H1 (cell line): ENCODE data around the gene FAM170A. TPM values are rescaled to one million over a fixed set of nuclear protein-coding genes. Genes with fewer than 3 reads are reported as not detected.

Experiments used
- CTCF ChIA-PET: fragments of 300-600 bp; sonication (Branson Sonifier 250); formaldehyde crosslinking; loops from one replicate; lab custom pipeline; 2021; ENCODE audit not compliant: partially characterized antibody; lab: Charles Lee
- POLR2A ChIA-PET: fragments of 300-600 bp; sonication (Branson Sonifier 250); formaldehyde crosslinking; loops from one replicate; lab custom pipeline; 2021; ENCODE audit warnings: inconsistent platforms; ENCODE audit not compliant: partially characterized antibody; lab: Charles Lee
- DNase-seq, 2 experiments: peaks; one replicate each; pipeline versions ENCODE4 v3.0.0 to v3.0.0-alpha.2; 2010 to 2022; ENCODE audit warnings: low spot score in 2 of 2, low read depth in 1 of 2, mixed read lengths in 1 of 2
- FAIRE-seq: peaks from 2 replicates; lab custom pipeline; 2011; peaks lifted over from hg19 to GRCh38; lab: Jason Lieb, UNC
- H2AFZ ChIP-seq: 2 replicates; pipeline ENCODE4 v1.8.1; 2012; ENCODE audit warnings: low read length, inconsistent platforms
- H2AK5ac ChIP-seq: 2 replicates; pipeline ENCODE4 v1.6.1; 2013; ENCODE audit warnings: low read depth, low read length
- H2BK120ac ChIP-seq: replicated peaks from 2 replicates; pipeline ENCODE3; 2013; ENCODE audit warnings: low read depth, low read length, inconsistent platforms
- H2BK12ac ChIP-seq: 2 replicates; pipeline ENCODE4 v1.6.1; 2013; ENCODE audit warnings: low read depth, low read length
- H2BK15ac ChIP-seq: 2 replicates; pipeline ENCODE4 v1.6.1; 2013; ENCODE audit warnings: low read length
- H2BK20ac ChIP-seq: 2 replicates; pipeline ENCODE4 v1.6.1; 2013; ENCODE audit warnings: low read length
- H2BK5ac ChIP-seq: 2 replicates; pipeline ENCODE4 v1.6.1; 2013; ENCODE audit warnings: low read depth, low read length
- H3K14ac ChIP-seq: 2 replicates; pipeline ENCODE4 v1.6.1; 2013; ENCODE audit warnings: inconsistent platforms; ENCODE audit not compliant: insufficient read length
- H3K18ac ChIP-seq: 2 replicates; pipeline ENCODE4 v1.6.1; 2013; ENCODE audit warnings: low read length; ENCODE audit errors: extremely low read depth
- H3K23ac ChIP-seq: 2 replicates; pipeline ENCODE4 v1.6.1; 2013; ENCODE audit warnings: inconsistent platforms; ENCODE audit not compliant: insufficient read length
- H3K23me2 ChIP-seq: 2 replicates; pipeline ENCODE4 v1.6.1; 2013; ENCODE audit warnings: low read depth, low read length
- H3K27ac ChIP-seq: 2 replicates; pipeline ENCODE4 v1.6.1; 2011; ENCODE audit warnings: low read depth, low read length, inconsistent platforms
- H3K27me3 ChIP-seq, 4 experiments: replicated peaks in 1 of 4; 1 replicate in 1 of 4; 2 replicates in 3 of 4; pipeline versions ENCODE4 v1.6.1 to v1.8.1; 2011 to 2013; ENCODE audit warnings: low read length in 3 of 4, mild to moderate bottlenecking in 3 of 4, inconsistent platforms in 2 of 4, mixed read lengths in 2 of 4, moderate library complexity in 1 of 4; ENCODE audit not compliant: control insufficient read depth in 3 of 4, insufficient read depth in 3 of 4; ENCODE audit errors: extremely low read depth in 1 of 4
- H3K36me3 ChIP-seq, 4 experiments: 2 replicates each; pipeline versions ENCODE4 v1.6.1 to v1.8.1; 2011 to 2013; ENCODE audit warnings: mild to moderate bottlenecking in 4 of 4, low read length in 3 of 4, moderate library complexity in 2 of 4, control low read depth in 1 of 4, inconsistent platforms in 1 of 4; ENCODE audit not compliant: insufficient read depth in 4 of 4, control insufficient read depth in 2 of 4
- H3K4ac ChIP-seq: replicated peaks from 2 replicates; pipeline ENCODE3; 2013; ENCODE audit warnings: low read length, low read depth, mixed read lengths, inconsistent platforms; ENCODE audit not compliant: insufficient read length
- H3K4me1 ChIP-seq, 4 experiments: replicated peaks in 1 of 4; 1 replicate in 1 of 4; 2 replicates in 3 of 4; pipeline versions ENCODE4 v1.6.1 to v1.8.1; 2011 to 2013; ENCODE audit warnings: low read length in 3 of 4, inconsistent platforms in 2 of 4, mixed read lengths in 1 of 4; ENCODE audit not compliant: insufficient read depth in 4 of 4, control insufficient read depth in 3 of 4
- H3K4me2 ChIP-seq, 2 experiments: 2 replicates each; pipeline versions ENCODE4 v1.6.1 to v1.8.1; 2011 to 2013; ENCODE audit warnings: low read depth in 2 of 2, low read length in 2 of 2, control low read depth in 1 of 2, inconsistent platforms in 1 of 2, mild to moderate bottlenecking in 1 of 2; ENCODE audit not compliant: insufficient read depth in 1 of 2
- H3K4me3 ChIP-seq, 4 experiments: fragments of 200-600, 300-600 bp in 1 of 4; sonication (generic), shearing (Covaris generic), sonication (Bioruptor Twin) in 1 of 4; 2 replicates each; pipeline versions ENCODE4 v1.5.1 to v1.8.1; 2011 to 2016; ENCODE audit warnings: low read length in 4 of 4, low read depth in 3 of 4, control low read depth in 2 of 4, inconsistent platforms in 2 of 4, mild to moderate bottlenecking in 2 of 4, mixed read lengths in 1 of 4, moderate library complexity in 1 of 4; ENCODE audit not compliant: insufficient read depth in 2 of 4; ENCODE audit errors: extremely low read depth in 1 of 4
- H3K56ac ChIP-seq: replicated peaks from 2 replicates; pipeline ENCODE3; 2013; ENCODE audit warnings: low read depth, mild to moderate bottlenecking, mixed read lengths, low read length, inconsistent platforms; ENCODE audit not compliant: insufficient read length
- H3K79me1 ChIP-seq: 2 replicates; pipeline ENCODE4 v1.6.1; 2013; ENCODE audit warnings: low read depth, low read length, control low read depth
- H3K79me2 ChIP-seq, 2 experiments: 2 replicates each; pipeline versions ENCODE4 v1.6.1 to v1.8.1; 2012 to 2013; ENCODE audit warnings: low read length in 2 of 2, mild to moderate bottlenecking in 2 of 2, inconsistent platforms in 1 of 2; ENCODE audit not compliant: insufficient read depth in 2 of 2, control insufficient read depth in 1 of 2
- H3K9ac ChIP-seq, 4 experiments: replicated peaks in 1 of 4; 1 replicate in 1 of 4; 2 replicates in 3 of 4; pipeline versions ENCODE4 v1.6.1 to v1.8.1; 2011 to 2013; ENCODE audit warnings: low read depth in 3 of 4, low read length in 3 of 4, control low read depth in 2 of 4, mild to moderate bottlenecking in 2 of 4, moderate library complexity in 2 of 4, inconsistent platforms in 1 of 4; ENCODE audit errors: extremely low read depth in 1 of 4
- H3K9me3 ChIP-seq, 2 experiments: 2 replicates each; pipeline versions ENCODE4 v1.6.1 to v1.8.1; 2012 to 2013; ENCODE audit warnings: mild to moderate bottlenecking in 2 of 2, moderate library complexity in 2 of 2, control low read depth in 1 of 2, inconsistent platforms in 1 of 2, low read depth in 1 of 2, low read length in 1 of 2, mixed read lengths in 1 of 2; ENCODE audit not compliant: insufficient read depth in 2 of 2
- H4K20me1 ChIP-seq, 2 experiments: replicated peaks in 1 of 2; 2 replicates each; pipeline versions ENCODE3 to v1.8.1; 2011 to 2013; ENCODE audit warnings: inconsistent platforms in 2 of 2, low read length in 2 of 2, mild to moderate bottlenecking in 1 of 2; ENCODE audit not compliant: insufficient read depth in 2 of 2, control insufficient read depth in 1 of 2
- H4K5ac ChIP-seq: 2 replicates; pipeline ENCODE4 v1.6.1; 2013; ENCODE audit warnings: low read length, low read depth, mixed read lengths, inconsistent platforms; ENCODE audit not compliant: insufficient read length
- H4K8ac ChIP-seq: 2 replicates; pipeline ENCODE4 v1.8.0; 2013; ENCODE audit warnings: mild to moderate bottlenecking, moderate library complexity, low read length, inconsistent platforms; ENCODE audit not compliant: insufficient read depth; ENCODE audit errors: extremely low read depth
- H4K91ac ChIP-seq: replicated peaks from 2 replicates; pipeline ENCODE3; 2013; ENCODE audit warnings: low read length, mixed read lengths, inconsistent platforms; ENCODE audit not compliant: insufficient read length
- ASH2L ChIP-seq: fragments of 200-600, 300-600 bp; sonication (generic); IDR thresholded peaks from one replicate; pipeline ENCODE4 v1.7.1; 2017; ENCODE audit warnings: low read length
- ATF3 ChIP-seq: IDR thresholded peaks from 2 replicates; pipeline ENCODE4 v1.6.1; 2011; ENCODE audit warnings: low read depth, mild to moderate bottlenecking, low read length; ENCODE audit not compliant: insufficient read depth
- CBX8 ChIP-seq: fragments of 300-800, 300-1000 bp; sonication (generic); IDR thresholded peaks from 2 replicates; pipeline ENCODE4 v1.7.1; 2016; ENCODE audit warnings: low read depth, low read length, borderline replicate concordance
- CEBPB ChIP-seq: IDR thresholded peaks from 2 replicates; pipeline ENCODE4 v1.6.1; 2012; ENCODE audit warnings: low read depth, low read length
- CTBP2 ChIP-seq: IDR thresholded peaks from 2 replicates; pipeline ENCODE4 v1.7.0; 2011; ENCODE audit warnings: borderline replicate concordance, mild to moderate bottlenecking, moderate library complexity, mixed read lengths, low read length; ENCODE audit not compliant: insufficient read depth, insufficient read length
- GABPA ChIP-seq: IDR thresholded peaks from 2 replicates; pipeline ENCODE4 v1.6.1; 2011; ENCODE audit warnings: mild to moderate bottlenecking, low read length, moderate library complexity, borderline replicate concordance; ENCODE audit not compliant: insufficient read depth
- GTF2F1 ChIP-seq: IDR thresholded peaks from 2 replicates; pipeline ENCODE4 v1.6.1; 2012; ENCODE audit warnings: low read depth, low read length, improper control_type of control experiment, borderline replicate concordance
- JUN ChIP-seq: IDR thresholded peaks from 2 replicates; pipeline ENCODE4 v1.6.1; 2011; ENCODE audit warnings: low read depth, mild to moderate bottlenecking, improper control_type of control experiment, low read length
- POLR2A ChIP-seq, 2 experiments: IDR thresholded peaks; 1 replicate in 1 of 2; 2 replicates in 1 of 2; pipeline ENCODE4 v1.6.1; 2011; ENCODE audit warnings: low read depth in 2 of 2, low read length in 2 of 2, mild to moderate bottlenecking in 2 of 2; ENCODE audit errors: control extremely low read depth in 1 of 2
- SP1 ChIP-seq: IDR thresholded peaks from 2 replicates; pipeline ENCODE4 v1.6.1; 2011; ENCODE audit warnings: low read depth, low read length
- SP2 ChIP-seq: IDR thresholded peaks from 2 replicates; pipeline ENCODE4 v1.6.1; 2012; ENCODE audit warnings: mild to moderate bottlenecking, low read length, inconsistent platforms
- SUZ12 ChIP-seq: fragments of 200-600 bp; sonication (generic); IDR thresholded peaks from 2 replicates; pipeline ENCODE4 v1.6.1; 2012; ENCODE audit warnings: mild to moderate bottlenecking, inconsistent platforms, low read length, moderate library complexity, mixed read lengths
- ZNF274 ChIP-seq: IDR thresholded peaks from 2 replicates; pipeline ENCODE4 v1.7.0; 2012; ENCODE audit warnings: low read length, borderline replicate concordance; ENCODE audit errors: extremely low read depth
- WGBS, 2 experiments: shearing (Covaris generic) in 1 of 2; methylation state at CpG; one replicate each; pipeline versions ENCODE4 v1.1.6 to v1.1.7; 2013 to 2015; ENCODE audit warnings: low lambda C conversion rate in 2 of 2, mixed read lengths in 2 of 2, inconsistent platforms in 1 of 2, low coverage in 1 of 2, missing lambda C conversion rate in 1 of 2; ENCODE audit not compliant: insufficient replicate concordance in 2 of 2, insufficient coverage in 1 of 2, insufficient read length in 1 of 2; ENCODE audit errors: extremely low coverage in 1 of 2, missing lambda C conversion rate in 1 of 2; 5-methylcytosine and 5-hydroxymethylcytosine counted together
- polyA plus RNA-seq, 7 experiments: library from polyadenylated mRNA; depleted of rRNA in 3 of 7; stranded (reverse) in 5 of 7; unstranded in 2 of 7; fragments of >200 nt in 5 of 7; fragments of 200-250 nt in 2 of 7; gene quantifications; 1 replicate in 5 of 7; 2 replicates in 1 of 7; 4 replicates in 1 of 7; pipeline versions ENCODE4 v1.2.1 to v1.2.3, GENCODE V29; 2011 to 2013; ENCODE audit warnings: missing spikeins in 2 of 7, mixed read lengths in 2 of 7
- total RNA-seq: library from RNA; stranded (reverse); fragmentation: NEBNext Ultra II Directional; extraction: Animal tissue kit (Norgen Biotek cat#: 25700); gene quantifications from 2 replicates; pipeline ENCODE4 v1.2.1, GENCODE V29; 2021

Gene FAM170A
- total and polyA plus RNA-seq, 2 of the 8 experiments (the other 6 are each of a cell fraction or from before 2014, with no cell fraction given), result not detected

DNA sequence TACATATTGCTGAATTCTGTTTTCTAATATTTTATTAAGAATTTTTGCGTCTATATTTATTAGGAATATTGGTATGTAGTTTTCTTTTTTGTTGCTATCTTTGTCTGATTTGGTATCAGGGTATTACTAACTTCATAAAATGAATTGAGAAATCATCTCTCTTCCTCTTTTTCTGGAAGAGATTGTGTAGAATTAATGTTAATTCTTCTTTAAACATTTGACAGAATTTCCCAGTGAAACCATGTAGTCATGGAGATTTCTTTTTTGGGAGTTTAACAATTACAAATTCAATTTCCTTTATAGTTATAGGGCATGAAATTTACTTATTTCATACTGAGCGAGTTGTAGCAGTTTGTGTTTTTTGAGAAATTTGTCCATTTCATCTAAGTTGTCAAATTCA, 3.3 kb upstream of the FAM170A start:
- no peak overlapping the region for H4K8ac ChIP-seq
- H3K18ac ChIP-seq, result no peak overlapping the region
- FAIRE-seq, result no peak
- H2BK20ac ChIP-seq, result no peak overlapping the region
- no peak overlapping the region for H2BK12ac ChIP-seq
- no peaks in the 10 kb centered on the region for H3K27me3 ChIP-seq
- no peak overlapping the region for H3K14ac ChIP-seq
- no peaks in the 10 kb centered on the region for H3K23me2 ChIP-seq
- no peaks in the 10 kb centered on the region for H3K36me3 ChIP-seq
- ChIA-PET CTCF (interaction anchor here (0.7 to 1.2 kb wide), 3 partner anchors 25 to 436 kb away, joined by 3 read pairs; no protein-coding TSS in a partner anchor), POLR2A (no interaction called here)
- no peak overlapping the region for H3K27ac ChIP-seq
- no peak overlapping the region for H2AK5ac ChIP-seq
- H2BK15ac ChIP-seq, result no peak overlapping the region
- H3K79me1 ChIP-seq, result no peaks in the 10 kb centered on the region
- no peak overlapping the region for H3K4me3 ChIP-seq
- H3K79me2 ChIP-seq, result no peaks in the 10 kb centered on the region
- no peak overlapping the region for H2AFZ ChIP-seq
- H4K5ac ChIP-seq, result no peak overlapping the region
- WGBS, 2 experiments, result 54% methylated on average over 2 of the region's 2 CpGs; no CpG with 5 or more reads in 1 of the 2 experiments
- TF ChIP-seq ASH2L, result no peak
- TF ChIP-seq CTBP2, result no peak
- TF ChIP-seq GABPA, result no peak
- TF ChIP-seq SP1, result no peak
- TF ChIP-seq ZNF274, result no peak
- TF ChIP-seq JUN, result no peak
- no peak for TF ChIP-seq SUZ12
- TF ChIP-seq CBX8, result no peak
- no peak for TF ChIP-seq POLR2A (IDR thresholded peaks at IDR 0.05; ENCODE audit: control extremely low read depth in 1 of 2, low read depth in 2 of 2, low read length in 2 of 2)
- no peak for TF ChIP-seq GTF2F1
- no peak for TF ChIP-seq ATF3
- TF ChIP-seq SP2, result no peak
- no peak for TF ChIP-seq CEBPB
- no peak overlapping the region for H3K9ac ChIP-seq
- no peaks in the 10 kb centered on the region; a peak in 1 of 4 replicates for H3K9me3 ChIP-seq
- no peak overlapping the region for H2BK120ac ChIP-seq
- no peak overlapping the region for H3K56ac ChIP-seq
- H3K4me2 ChIP-seq, result no peak overlapping the region
- no peak for DNase-seq
- H2BK5ac ChIP-seq, result no peak overlapping the region
- H4K91ac ChIP-seq, result no peak overlapping the region
- no peaks in the 10 kb centered on the region for H3K4me1 ChIP-seq
- H3K4ac ChIP-seq, result no peak overlapping the region
- no peaks in the 10 kb centered on the region for H4K20me1 ChIP-seq
- H3K23ac ChIP-seq, result no peak overlapping the region
